Measurements from ENCODE around the gene TRAPPC13.

DNA sequence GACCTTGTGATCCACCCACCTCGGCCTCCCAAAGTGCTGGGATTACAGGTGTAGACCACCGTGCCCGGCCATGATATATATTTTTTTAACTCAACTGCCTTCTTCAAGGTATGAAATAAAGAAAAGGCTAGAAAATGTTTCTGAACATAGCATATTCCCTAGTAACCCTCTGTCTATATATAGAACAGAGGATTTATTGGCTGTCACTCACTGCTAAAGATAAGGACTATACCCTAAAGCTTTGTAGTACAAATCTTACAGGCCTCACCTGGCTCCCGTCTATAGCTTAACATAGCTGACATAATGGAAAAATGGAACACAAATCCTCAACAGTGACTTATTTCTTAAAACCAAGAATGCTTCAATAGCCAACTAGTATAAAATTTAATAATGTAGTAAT lies 82.8 kb downstream of the TRAPPC13 start:
- TF ChIP-seq, protein P1, sequence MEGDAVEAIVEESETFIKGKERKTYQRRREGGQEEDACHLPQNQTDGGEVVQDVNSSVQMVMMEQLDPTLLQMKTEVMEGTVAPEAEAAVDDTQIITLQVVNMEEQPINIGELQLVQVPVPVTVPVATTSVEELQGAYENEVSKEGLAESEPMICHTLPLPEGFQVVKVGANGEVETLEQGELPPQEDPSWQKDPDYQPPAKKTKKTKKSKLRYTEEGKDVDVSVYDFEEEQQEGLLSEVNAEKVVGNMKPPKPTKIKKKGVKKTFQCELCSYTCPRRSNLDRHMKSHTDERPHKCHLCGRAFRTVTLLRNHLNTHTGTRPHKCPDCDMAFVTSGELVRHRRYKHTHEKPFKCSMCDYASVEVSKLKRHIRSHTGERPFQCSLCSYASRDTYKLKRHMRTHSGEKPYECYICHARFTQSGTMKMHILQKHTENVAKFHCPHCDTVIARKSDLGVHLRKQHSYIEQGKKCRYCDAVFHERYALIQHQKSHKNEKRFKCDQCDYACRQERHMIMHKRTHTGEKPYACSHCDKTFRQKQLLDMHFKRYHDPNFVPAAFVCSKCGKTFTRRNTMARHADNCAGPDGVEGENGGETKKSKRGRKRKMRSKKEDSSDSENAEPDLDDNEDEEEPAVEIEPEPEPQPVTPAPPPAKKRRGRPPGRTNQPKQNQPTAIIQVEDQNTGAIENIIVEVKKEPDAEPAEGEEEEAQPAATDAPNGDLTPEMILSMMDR (IDR thresholded peaks at IDR 0.05): no peak
- no peak for TF ChIP-seq POLR2A (IDR thresholded peaks at IDR 0.05)
